HG02623 (cell line): ENCODE measurements around the gene TSPAN18.

Experiments
- ATAC-seq: cut with Tn5 transposase; IDR thresholded peaks from one replicate; pipeline ENCODE4 v1.9.1; 2021; ENCODE audit warnings: moderate library complexity; ENCODE audit not compliant: unreplicated experiment

Gene TSPAN18

GRCh38 chr11:44950625-44951476, 224.1 kb downstream of the TSPAN18 start, which contains the start of gene TP53I11:
Gene TP53I11, minus strand, starts transcription at chr11:44950883. Its CDS starts 12,548 bp downstream, at chr11:44938335.
- ATAC-seq = no peak

DNA sequence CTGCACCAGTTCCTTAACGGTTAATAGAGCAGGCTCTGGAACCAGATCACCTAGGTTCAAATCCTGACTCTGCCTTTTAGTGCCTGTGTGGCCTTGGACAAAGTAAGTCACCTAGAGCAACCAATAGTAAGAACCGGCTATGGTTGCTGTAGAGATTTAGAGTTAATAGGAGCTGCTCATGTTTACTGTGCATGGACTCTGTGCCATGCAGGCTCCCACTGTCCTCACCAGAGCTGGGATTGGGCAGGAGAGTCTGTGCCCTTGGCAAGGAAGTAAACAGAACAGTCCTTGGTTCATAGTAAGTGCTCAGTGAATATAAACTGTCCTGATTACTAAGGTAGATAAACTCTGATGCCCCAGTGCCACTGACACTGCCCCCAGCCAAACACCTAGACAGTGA, 225.3 kb downstream of the TSPAN18 start:
- no peak for ATAC-seq

GRCh38 chr11:44952500-44953260, 225.9 kb downstream of the TSPAN18 start:
- ATAC-seq = no peak

GRCh38 chr11:44954051-44954906, 227.5 kb downstream of the TSPAN18 start:
- no peak for ATAC-seq

DNA sequence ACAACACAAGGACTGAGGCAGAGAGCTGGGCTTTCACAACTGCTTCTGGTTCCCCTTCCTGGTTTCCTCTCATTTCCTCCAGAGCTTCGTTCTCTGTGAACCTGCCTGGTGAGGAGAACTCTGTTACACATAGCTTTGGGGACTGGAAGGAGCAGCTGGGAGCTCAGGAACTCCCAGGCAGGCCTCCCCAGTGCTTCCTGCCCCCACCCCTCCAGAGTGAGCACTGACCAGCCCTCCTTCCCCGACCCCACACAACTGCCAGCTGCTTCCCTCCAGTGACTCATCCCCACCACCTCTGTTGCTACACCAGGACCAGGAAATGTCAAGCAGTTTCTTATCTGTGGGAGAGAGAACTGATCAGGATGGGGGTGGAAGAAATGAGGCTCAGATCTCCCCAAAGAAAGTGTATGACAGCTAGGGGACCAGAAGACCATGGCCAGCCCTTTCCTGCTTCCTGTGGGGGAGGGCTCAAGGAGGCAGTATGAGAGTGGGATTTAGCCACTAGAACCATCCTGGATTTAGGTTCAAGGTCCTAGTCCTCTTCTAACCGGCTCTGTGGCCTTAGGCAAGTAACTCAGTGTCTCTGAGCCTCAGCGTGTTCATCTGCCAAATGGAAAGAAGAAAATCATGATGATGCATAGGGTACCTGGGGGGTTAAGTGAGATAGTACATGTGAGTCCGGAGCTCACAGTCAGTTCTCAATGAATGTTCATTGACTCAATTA, 228.4 kb downstream of the TSPAN18 start:
- ATAC-seq = no peak

DNA sequence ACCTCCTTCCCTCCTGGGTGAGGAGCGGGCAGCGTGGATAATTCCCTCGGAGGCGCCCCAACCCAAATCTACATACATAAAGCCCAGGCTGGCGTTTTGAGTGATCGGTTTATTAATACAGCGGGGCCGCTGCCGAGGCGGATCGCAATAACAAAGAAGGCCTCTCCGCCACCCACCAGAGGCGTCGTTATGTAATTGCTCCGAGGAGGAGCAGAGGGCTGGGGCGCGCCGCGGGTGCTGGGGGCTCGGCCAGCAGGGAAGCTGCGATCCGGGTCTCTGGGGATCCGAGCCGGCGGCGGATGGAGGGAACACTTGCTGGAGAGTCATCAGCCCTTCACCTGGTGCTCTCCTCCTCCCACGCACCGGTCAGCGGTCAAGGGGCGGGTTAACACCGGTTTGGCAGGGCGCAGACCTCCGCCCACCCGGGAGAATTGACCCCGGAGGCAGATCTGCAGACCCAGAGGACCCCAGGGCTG, 230.3 kb downstream of the TSPAN18 start:
- no peak for ATAC-seq

- ATAC-seq = no peak
These were observed 231.2 kb downstream of the TSPAN18 start for GRCh38 chr11:44957776-44958564.

- ATAC-seq = no peak
These were observed 232.3 kb downstream of the TSPAN18 start for GRCh38 chr11:44959064-44959463.

DNA sequence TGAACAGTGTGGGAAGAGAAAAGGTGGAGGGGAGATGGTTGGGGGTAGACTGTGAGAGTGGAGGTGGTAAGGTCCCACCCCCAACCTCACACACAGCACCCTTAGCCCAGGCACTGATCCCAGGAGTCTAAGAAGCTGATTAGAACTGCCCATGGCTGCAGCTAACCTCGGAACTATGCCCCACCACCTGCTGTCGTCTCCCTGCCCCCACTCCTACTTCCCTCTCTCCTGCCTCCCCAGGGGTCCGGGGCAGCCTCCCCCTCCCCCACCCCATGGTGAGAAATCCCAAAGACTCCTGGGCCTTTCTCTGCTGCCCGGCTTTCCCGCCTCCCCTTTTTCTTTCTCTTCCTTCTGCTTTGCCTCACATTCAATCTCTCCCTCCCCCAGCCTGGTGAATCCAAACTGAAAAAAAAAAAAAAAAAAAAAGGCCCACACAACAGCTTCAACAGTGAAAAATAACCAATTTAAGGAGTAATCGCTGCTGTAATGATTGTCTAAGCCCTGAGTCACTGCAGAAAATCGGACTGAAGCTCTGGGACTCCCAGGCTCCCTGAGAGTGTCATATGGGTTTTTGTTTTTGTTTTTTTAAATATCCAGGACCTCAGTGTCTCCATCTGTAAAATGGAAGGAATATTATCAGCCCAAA, 233.6 kb downstream of the TSPAN18 start:
- ATAC-seq = no peak

DNA sequence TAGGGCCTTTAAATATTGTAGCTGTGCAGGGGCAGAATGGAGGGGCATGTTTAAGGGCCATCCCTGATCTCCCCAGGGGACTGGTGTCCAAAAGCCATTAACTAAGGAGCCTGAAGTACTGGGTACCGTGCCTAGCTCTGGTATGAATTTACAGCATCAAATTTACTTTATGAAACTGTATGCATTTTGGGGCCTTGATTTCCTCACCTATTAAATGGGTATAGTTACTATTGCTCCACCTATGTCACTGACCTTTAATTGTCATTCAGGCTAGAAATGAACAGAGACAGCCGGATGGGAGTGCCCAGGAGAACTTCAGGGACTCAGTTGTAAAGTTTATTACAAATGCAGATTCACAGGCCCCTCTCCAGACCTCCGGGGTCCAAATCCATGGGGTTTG, 235.7 kb downstream of the TSPAN18 start:
- ATAC-seq = no peak

DNA sequence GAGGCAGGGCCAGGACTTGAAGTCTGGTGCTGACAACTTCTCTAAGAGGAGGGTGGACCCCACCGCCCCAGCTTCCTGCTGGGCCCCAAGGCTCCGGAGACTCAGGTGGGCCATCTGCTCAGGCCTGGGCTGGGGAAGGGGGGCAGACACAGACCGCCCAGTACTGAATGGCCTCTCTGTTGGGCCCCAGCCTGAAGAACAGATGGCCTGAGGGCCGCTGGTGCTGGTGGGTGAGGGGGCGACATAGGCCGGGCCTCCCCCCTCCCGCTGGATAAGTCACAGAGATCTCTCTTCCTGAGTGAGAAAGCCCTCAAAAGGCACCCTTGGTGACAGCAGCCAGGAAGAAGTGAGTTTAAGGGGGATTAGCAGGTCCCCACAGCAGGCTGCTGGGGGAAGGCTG, 236.4 kb downstream of the TSPAN18 start:
- ATAC-seq = no peak

- no peak for ATAC-seq
These were observed 237.2 kb downstream of the TSPAN18 start for GRCh38 chr11:44963948-44964347.

- no peak for ATAC-seq
These were observed 237.9 kb downstream of the TSPAN18 start for GRCh38 chr11:44964526-44965209.

DNA sequence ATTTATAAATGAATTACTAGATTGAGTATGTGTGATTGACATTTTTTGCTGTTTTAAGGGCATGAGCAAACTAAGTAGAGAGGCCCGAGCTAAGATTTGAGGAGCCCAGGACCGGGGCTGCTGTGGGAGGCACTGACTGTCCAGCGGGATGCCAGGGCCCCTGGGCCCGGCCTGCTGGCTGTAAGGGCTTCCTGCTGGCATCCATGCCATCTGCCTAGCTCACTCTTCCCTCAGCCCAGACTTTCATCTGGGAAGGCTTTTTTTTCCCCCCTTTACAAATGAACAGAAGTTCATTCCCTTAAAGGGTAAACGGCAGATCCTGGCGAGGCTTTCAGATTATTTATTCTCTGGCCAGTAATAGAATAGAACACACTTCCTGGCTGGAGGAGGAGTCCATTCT, 239.9 kb downstream of the TSPAN18 start:
- ATAC-seq = no peak

- no peak for ATAC-seq
These were observed 241.3 kb downstream of the TSPAN18 start for GRCh38 chr11:44967930-44968496.

- no peak for ATAC-seq
These were observed 241.7 kb downstream of the TSPAN18 start for GRCh38 chr11:44968510-44968909.

GRCh38 chr11:44969651-44970252, 243.0 kb downstream of the TSPAN18 start:
- no peak for ATAC-seq

GRCh38 chr11:44970293-44970692, 243.5 kb downstream of the TSPAN18 start:
- no peak for ATAC-seq
